ENCODE measurements around the gene MDM2.
A peak's percentile ranks its signal among the peaks of the same experiment; 100 is the strongest.
"Not testable (repeated sequence)": the region's sequence is repeated elsewhere in the genome, so short reads cannot be mapped to it uniquely, and the experiment has no call there.

The MDM2 gene

DNA sequence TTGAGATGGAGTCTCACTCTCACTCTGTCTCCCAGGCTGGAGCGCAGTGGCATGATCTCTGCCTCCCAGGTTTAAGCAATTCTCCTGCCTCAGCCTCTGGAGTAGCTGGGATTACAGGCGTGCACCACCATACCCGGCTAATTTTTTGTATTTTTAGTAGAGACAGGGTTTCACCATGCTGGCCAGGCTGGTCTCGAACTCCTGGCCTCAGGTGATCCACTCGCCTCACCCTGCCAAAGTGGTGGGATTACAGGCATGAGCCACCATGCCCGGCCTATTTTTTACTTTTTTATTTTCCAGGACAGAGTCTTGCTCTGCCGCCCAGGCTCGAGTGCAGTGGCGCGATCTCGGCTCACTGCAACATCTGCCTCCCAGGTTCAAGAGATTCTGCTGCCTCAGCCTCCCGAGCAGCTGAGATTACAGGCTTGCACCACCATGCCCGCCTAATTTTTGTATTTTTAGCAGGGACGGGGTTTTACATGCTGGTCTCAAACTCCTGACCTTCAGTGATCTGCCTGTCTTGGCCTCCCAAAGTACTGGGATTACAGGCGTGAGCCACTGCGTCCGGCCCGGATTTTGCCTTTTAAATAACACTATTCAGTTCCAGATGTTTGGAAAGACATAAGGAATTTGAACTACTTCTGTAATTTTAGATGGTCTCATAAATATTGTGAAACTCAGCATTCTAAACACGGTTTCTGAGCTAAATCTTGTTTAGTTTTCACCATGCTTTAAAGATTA is 4.9 kb upstream of the MDM2 start:
- DNase-seq (ENCODE audit: low read depth, low spot score); H3K4me3 ChIP-seq (ENCODE audit: low read length): not testable (repeated sequence)

DNA sequence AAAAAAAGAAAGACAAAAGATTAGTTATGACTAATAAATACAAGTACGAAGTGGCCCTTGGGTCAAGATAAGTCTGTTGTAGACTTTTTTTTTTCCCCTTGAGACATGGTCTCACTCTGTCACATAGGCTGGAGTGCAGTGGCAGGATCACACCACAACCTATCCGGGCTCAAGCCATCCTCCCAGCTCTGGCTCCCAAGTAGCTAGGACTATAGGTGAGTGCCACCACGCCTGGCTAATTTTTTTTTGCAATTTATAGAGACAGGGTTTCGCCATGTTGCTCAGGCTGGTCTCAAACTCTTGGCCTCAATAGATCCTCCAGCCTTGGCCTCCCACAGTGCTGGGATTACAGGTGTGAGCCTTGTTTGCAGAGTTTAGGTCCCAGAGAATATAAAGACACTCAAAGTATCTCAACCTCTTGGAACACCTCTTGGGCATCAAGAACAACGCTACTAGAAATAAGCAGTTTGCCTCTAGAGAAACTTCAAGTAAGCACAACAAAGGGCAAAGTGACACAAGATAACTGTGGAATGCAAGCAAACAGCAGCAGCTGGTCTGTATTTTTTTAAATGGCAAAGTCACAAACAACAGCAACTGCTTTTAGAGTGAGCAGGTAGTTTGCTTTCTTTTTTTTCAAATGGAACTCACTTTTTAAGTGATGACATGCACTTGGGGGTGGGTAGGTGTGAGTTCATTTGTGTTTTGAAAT is 3.9 kb upstream of the MDM2 start:
- no peak for DNase-seq (ENCODE audit: low read depth, low spot score)
- no peak overlapping the region for H3K4me3 ChIP-seq (ENCODE audit: low read length)

DNA sequence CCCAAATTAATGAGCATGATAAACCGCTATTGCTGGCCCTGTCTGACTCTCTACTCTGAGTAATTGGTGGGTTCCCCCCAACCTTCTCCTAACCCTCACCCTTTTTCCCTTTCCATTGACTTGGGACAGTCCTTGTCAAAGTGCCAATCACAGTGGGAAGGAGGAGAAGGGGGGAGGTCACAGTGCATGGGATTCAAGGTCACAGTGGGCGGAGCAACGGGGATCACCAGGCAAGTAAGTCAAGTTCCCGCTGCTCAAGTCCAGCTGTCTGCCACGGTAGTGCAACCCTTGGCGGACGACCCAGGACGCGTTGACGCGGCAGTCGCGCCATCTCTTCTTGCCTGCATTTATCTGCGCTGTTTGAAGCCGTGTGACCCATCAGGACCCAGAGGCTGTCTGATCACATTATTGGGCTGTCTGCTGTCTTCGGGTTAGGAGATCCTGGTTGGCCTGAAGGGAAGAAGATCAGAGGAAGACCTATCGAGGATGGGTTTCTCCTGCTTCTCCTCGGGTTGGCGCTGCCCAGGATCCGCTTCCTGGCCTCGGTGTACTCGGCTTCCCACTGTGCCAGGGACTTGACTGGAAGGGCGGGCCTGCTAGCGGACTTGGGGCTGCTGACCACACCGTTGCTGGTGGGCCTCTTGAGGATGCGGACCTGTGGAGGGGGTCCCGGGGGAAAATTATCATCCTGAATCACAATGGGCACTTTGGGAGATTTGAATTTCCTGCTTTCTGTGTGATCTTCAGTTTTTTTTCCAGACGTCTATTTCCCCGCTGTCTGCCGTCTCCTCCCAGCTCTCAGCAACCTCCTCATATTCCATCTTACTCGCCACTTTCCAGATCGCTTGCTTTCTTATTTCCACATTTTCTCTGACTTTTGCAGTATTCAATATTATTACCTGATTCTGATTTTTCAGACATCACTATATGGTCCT is 3.1 kb upstream of the MDM2 start:
- H3K4me3 ChIP-seq (ENCODE audit: low read length), result no peak overlapping the region
- DNase-seq (ENCODE audit: low read depth, low spot score), result no peak

DNA sequence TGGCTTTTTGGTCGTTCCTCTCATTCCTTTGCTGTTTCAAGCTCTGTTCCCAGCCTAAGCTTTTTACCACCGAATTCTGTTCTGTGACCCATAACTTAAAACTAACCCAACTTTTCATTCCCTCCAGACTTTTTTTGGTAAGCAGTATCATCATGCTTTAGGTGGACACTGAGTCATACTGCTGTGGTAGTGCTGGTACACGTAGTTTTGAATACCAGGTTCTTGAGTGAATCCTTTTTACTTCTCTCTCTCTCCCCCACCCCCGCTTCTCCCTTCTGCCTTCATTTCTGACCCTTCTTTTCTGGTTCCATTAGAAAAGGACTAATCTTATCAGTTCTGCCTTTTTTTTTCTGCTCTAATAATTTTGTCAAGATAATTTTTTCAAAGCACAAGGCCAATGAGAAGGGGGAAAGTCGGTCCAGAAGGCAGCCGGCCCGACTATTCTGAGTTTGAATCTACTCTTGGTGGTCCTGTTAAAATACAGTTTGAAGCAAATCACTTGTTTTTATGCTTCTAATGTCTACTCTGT is 2.3 kb upstream of the MDM2 start:
- no peak for DNase-seq (ENCODE audit: low read depth, low spot score)

DNA sequence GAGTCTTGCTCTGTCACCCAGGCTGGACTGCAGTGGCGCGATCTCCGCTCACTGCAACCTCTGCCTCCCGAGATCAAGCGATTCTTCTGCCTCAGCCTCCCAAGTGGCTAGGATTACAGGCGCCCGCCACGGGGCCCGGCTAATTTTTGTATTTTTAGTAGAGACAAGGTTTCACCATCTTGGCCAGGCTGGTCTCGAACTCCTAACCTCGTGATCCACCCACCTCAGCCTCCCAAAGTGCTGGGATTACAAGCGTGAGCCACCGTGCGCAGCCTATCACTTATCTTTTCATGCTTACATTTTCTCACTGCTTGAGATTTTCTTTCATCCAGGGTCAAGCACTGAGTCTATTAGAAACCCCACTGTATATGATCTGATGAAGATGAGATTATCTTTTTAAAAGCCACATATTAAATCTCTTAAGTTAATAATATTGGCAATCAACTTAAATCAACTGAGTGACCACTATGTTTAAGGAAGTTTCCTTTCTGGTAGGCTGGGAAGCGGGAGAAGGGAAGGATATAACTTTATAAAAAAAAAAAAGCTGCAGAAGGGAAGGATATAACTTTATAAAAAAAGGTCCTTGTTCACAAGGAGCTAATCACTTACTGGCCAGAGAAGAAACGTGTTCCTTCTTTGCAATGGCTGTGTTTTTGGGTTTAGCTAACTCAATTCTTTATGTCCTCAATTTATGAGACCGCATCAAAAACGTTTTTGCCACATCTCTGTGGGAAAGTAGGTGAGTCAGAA is 1.3 kb upstream of the MDM2 start:
- peak overlapping the region; percentile 90 for H3K4me3 ChIP-seq (ENCODE audit: low read length)
- DNase-seq (ENCODE audit: low read depth, low spot score), result no peak

More for the DNA sequence above, 2.3 kb upstream of the MDM2 start:
- no peak overlapping the region for H3K4me3 ChIP-seq (ENCODE audit: low read length)

DNA sequence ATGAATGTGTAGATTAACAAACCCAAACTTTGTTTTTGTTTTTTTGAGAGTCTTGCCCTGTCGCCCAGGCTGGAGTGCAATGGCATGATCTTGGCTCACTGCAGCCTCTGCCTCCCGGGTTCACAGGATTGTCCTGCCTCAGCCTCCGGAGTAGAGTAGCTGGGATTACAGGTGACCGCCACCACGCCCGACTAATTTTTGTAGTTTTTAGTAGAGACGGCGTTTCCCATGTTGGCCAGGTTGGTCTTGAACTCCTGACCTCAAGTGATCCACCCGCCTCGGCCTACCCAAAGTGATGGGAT is 752 bp upstream of the MDM2 start:
- not testable (repeated sequence) for DNase-seq (ENCODE audit: low read depth, low spot score)
- H3K4me3 ChIP-seq (ENCODE audit: low read length), result peak overlapping the region; percentile 90

DNA sequence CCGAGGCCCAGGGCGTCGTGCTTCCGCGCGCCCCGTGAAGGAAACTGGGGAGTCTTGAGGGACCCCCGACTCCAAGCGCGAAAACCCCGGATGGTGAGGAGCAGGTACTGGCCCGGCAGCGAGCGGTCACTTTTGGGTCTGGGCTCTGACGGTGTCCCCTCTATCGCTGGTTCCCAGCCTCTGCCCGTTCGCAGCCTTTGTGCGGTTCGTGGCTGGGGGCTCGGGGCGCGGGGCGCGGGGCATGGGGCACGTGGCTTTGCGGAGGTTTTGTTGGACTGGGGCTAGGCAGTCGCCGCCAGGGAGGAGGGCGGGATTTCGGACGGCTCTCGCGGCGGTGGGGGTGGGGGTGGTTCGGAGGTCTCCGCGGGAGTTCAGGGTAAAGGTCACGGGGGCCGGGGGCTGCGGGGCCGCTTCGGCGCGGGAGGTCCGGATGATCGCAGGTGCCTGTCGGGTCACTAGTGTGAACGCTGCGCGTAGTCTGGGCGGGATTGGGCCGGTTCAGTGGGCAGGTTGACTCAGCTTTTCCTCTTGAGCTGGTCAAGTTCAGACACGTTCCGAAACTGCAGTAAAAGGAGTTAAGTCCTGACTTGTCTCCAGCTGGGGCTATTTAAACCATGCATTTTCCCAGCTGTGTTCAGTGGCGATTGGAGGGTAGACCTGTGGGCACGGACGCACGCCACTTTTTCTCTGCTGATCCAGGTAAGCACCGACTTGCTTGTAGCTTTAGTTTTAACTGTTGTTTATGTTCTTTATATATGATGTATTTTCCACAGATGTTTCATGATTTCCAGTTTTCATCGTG is 612 bp downstream of the MDM2 start:
- peak overlapping the region; percentile 90 for H3K4me3 ChIP-seq (ENCODE audit: low read length)
- peak; percentile 23 for DNase-seq (ENCODE audit: low read depth, low spot score)

DNA sequence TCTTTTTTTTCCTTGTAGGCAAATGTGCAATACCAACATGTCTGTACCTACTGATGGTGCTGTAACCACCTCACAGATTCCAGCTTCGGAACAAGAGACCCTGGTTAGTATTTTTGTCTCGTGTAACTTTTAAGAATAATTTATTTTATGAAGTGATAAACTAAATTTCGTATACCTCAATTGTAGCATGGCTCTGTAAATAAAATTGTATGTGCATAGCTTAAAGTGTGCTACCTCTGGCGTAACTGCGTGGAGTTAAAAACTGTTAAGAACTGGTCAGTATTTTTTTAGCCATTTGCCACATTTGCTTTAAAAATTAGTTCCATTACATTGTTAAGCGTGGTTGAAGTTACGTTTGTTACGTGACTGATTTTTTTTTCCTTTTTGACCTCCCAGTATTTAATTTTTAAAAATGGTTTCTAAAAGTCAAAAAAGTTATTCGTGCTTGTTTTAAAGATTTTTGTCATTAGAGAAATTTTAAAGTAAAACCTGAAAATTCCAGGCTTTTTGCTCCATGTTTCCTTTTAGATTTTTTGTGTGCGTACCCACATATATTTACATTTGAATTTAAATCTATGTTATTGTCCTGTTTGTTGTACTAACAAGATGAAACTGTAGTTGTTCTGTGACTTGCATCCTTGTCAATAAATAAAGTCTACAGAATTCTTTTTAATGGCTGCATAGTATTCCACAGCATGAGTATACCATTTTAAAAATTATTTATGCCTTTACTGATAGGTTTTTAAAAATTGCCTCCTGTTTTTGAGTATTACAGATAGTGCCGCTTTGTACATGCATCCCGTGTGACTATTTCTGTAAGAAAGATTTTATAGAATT is 1.4 kb downstream of the MDM2 start:
- no peak for DNase-seq (ENCODE audit: low read depth, low spot score)

DNA sequence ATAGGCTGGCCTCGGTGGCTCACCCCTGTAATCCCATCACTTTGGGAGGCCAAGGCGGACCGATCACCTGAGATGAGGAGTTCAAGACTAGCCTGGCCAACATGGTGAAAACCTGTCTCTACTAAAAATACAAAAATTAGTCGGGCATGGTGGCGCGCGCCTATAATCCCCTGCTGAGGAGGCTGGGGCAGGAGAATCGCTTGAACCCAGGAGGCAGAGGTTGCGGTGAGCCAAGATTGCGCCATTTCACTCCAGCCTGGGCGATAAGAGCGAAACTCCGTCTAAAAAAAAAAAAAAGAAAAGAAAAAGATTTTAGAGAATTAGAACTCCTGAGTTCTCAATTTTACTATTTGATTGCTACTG is 2.0 kb downstream of the MDM2 start:
- not testable (repeated sequence) for H3K4me3 ChIP-seq (ENCODE audit: low read length); DNase-seq (ENCODE audit: low read depth, low spot score)

More for the DNA sequence above, 1.4 kb downstream of the MDM2 start:
- H3K4me3 ChIP-seq (ENCODE audit: low read length), result peak overlapping the region; percentile 90

DNA sequence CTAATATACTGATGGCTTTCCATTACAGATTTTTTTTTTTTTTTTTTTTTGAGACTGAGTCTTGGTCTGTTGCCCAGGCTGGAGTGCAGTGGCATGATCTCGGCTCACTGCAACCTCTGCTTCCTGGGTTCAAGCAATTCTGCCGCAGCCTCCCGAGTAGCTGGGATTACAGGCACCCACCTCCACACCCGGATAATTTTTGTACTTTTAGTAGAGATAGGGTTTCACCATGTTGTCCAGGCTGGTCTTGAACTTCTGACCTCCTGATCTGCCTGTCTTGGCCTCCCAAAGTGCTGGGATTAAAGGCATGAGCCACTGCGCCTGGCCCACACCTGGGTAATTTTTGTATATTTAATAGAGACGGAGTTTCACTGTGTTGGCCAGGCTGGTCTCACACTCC is 3.6 kb downstream of the MDM2 start:
- not testable (repeated sequence) for DNase-seq (ENCODE audit: low read depth, low spot score); H3K4me3 ChIP-seq (ENCODE audit: low read length)

DNA sequence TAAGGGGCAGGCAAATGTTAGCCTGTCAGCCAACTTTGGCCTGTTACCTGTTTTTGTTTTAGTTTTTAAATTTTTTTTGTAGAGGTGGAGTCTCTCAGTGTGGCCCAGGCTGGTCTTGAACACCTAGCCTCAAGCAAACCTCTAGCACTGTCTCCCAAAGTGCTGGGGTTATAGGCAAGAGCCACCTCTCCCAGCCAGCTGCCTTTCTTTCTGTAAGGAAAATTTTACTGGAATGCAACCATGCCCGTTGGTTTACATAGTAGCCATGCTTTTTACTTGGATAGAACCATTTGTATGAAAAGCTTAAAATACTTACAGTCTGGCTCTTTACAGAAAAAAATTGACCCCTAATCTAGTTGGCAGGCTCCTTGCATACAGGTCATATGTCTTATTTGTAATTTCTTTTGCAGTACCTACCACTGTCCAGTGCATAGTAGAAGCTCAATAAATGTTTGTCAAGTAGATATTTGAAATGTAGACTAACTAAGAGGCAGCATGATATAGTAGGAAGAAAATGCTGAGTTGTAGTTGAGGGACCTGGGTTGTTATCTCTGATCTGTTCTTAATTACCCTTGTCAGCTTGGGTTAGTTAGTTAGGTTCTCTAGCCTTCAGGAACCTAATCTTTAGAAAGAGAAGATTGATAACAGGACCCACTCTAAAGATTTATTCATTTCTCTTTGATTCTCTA is 4.7 kb downstream of the MDM2 start:
- H3K4me3 ChIP-seq (ENCODE audit: low read length), result no peak overlapping the region
- no peak for DNase-seq (ENCODE audit: low read depth, low spot score)

DNA sequence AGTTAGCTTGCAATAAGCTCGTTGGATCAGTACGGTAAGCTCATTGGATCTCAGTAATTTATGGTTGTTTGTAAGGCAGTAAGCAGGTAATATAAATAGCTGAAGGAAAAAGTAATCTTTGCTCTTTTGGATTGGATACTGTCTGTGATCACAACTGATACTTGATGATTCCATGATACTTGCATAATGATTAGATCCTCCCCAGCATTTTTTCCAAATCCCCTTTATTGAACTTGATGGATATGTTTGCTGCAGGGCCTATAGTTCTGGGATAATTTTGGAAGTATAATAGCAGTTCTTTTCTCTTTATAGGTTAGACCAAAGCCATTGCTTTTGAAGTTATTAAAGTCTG is 5.2 kb downstream of the MDM2 start:
- H3K4me3 ChIP-seq (ENCODE audit: low read length), result no peak overlapping the region
- DNase-seq (ENCODE audit: low read depth, low spot score), result no peak

DNA sequence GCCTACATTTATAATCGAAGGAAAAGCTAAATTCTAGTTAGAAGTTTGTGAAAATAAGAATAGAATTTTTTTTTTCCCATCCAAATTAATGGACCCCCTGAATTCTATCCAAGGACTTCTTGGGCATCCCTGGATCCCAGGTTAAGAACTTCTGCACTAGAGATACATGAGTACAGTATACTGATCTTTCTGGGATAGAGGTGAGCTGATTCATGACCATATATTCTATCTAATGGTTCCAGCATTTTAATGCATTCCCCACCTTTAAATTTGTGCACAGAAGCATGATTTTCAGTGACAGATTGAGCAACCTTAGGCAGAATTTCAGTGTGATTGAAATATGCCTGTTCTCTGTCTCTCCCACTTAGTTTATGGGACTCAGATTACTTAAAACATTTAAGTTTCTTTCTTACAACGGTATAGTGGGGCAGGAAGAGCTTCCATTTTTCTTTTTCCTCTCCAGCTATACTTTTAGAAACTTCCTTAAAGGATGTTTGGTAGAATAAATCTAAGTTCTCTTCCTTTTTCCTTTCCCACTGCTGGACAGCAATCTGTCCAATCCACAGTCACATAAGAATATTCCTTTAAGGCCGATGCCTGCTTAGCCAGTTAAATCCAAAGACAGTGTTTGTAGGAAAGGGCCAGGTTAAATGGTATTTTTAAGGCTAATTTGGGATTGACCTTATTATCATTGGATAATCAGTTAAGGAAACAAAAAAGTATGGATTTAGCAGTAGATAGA is 6.7 kb downstream of the MDM2 start:
- no peak for DNase-seq (ENCODE audit: low read depth, low spot score)
- no peak overlapping the region for H3K4me3 ChIP-seq (ENCODE audit: low read length)

DNA sequence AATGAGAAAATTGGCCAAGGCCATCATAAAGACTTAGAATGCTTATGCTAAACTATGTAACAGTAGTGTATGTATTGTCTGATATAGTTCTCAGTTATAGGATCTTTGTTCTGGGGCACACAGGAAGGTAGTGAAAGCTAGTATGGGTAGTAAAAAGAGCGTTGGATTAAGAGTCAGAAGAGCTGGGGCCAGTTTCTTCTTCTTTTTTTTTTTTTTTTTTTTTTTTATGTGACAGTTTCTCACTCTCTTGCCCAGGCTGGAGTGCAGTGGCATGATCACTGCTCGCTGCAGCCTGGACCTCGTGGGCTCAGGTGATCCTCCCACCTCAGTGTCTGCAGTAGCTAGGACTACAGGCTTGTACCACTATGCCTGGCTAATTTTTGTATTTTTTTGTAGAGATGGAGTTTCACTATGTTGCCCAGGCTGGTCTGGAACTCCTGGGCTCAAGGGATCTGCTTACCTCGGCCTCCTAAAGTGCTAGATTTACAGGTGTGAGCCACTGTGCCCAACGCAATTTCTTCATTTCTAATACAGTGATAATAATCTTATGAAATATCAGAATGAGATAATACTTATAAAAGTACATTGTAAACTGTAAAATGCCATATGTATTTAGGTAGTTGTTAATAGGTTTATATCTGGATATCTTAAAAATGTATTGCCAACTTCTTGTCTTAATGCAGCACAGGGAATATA is 7.4 kb downstream of the MDM2 start:
- H3K4me3 ChIP-seq (ENCODE audit: low read length), result no peak overlapping the region
- DNase-seq (ENCODE audit: low read depth, low spot score), result no peak

DNA sequence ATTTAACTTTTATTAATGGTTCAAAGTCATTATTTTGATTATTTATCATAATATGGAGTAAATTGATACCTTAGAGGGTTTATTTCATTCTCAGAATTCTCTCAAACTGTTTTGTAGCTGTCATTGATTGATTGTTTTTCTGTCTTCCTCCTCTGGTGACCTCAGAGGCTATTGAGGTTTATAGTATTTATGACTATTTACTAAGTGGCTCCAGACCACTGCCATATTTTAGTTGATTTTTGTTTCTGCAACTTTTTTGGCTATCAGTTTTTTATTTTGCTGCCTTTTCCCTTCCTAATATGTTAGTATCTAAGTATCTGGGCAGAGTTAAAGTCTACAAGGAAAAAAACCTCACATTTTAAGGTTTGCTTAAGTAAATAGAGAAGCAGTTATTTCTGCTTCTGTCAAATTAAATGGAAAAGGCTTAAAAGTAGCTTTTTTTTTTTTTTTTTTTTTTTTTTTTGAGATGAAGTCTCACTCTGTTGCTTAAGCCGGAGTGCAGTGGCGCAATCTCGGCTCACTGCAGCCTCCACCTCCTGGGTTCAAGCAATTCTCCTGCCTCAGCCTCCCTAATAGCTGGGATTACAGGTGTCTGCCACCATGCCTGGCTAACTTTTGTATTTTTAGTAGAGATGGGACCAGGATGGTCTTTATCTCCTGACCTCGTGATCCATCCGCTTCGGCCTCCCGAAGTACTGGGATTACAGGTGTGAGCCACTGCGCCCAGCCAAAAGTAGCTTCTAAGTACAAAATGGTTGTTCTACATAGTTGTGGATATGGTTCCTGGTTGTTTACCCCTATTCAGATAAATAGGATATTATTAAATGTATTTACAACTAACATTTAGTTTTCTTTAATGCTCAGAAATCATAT is 8.2 kb downstream of the MDM2 start:
- DNase-seq (ENCODE audit: low read depth, low spot score), result no peak
- no peak overlapping the region for H3K4me3 ChIP-seq (ENCODE audit: low read length)

Measured in Jurkat, Clone E6-1 (cell line).